Measurements from ENCODE around the gene CCDC141. TPM values are rescaled to one million over a fixed set of nuclear protein-coding genes. Genes with fewer than 3 reads are reported as not detected.
"Not testable (repeated sequence)": the region's sequence is repeated elsewhere in the genome, so short reads cannot be mapped to it uniquely, and the experiment has no call there.

Gene CCDC141
- total RNA-seq, 2 donors from 2014 or later, result 0.42 to 1.0 TPM

DNA sequence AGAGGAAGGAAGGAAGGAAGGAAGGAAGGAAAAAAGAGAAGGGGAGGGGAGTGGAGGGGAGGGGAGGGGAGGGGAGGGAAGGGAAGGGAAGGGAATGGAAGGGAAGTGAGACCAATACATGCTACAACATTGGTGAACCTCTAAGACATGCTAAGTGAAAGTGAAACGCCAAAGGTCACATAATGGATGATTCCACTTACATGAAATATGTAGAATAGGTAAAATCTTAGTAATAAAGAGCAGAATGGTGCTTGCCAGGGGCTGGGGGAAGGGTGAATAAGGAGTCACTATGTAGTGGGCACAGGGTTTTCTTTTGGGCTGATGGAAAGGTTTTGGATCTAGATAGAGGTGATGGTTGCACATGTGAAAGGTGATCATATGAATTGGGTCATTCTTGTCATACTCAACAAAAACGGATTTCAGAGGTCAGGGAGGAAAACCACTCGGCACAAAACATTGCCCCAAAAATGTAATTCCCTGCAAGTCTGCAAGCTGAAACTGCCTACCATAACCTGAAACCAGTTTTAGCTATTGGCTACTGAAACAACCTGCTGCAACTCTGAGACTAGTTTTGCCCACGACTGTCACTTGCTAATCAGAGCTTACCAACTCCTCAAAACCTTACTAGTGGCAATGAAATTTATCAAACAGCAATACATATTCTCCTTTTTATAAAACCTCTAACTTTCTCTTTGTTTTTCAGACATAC lies 59.2 kb downstream of the CCDC141 start:
- H3K4me3 ChIP-seq, result no peak overlapping the region
- intact Hi-C loops (cut with DNase I), result no loop called here
- H3K27ac ChIP-seq, result no peak overlapping the region
- no peaks in the 10 kb centered on the region for H3K9me3 ChIP-seq
- H3K36me3 ChIP-seq, result no peaks in the 10 kb centered on the region
- no peaks in the 10 kb centered on the region for H3K4me1 ChIP-seq
- no peak for DNase-seq
- no peaks in the 10 kb centered on the region for H3K27me3 ChIP-seq
- TF ChIP-seq, protein P1, sequence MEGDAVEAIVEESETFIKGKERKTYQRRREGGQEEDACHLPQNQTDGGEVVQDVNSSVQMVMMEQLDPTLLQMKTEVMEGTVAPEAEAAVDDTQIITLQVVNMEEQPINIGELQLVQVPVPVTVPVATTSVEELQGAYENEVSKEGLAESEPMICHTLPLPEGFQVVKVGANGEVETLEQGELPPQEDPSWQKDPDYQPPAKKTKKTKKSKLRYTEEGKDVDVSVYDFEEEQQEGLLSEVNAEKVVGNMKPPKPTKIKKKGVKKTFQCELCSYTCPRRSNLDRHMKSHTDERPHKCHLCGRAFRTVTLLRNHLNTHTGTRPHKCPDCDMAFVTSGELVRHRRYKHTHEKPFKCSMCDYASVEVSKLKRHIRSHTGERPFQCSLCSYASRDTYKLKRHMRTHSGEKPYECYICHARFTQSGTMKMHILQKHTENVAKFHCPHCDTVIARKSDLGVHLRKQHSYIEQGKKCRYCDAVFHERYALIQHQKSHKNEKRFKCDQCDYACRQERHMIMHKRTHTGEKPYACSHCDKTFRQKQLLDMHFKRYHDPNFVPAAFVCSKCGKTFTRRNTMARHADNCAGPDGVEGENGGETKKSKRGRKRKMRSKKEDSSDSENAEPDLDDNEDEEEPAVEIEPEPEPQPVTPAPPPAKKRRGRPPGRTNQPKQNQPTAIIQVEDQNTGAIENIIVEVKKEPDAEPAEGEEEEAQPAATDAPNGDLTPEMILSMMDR (IDR thresholded peaks at IDR 0.05), result no peak
- no peak overlapping the region for H3K9ac ChIP-seq (ENCODE audit: low read depth in 2 of 2, low read length in 2 of 2)

DNA sequence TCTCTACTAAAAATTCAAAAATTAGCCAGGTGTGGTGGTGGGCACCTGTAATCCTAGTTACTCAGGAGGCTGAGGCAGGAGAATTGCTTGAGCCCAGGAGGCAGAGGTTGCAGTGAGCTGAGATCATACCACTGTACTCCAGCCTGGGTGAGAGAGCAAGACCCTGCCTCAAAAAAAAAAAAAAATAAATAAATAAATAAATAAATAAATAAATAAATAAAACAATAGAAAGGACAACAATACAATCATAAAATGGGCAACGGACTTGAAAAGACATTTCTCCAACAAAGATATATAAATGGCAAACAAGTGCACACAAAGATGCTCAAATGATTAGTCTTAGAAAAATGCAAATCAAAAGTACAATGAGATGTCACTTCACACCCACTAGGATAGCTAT lies 60.5 kb downstream of the CCDC141 start:
- H3K27ac ChIP-seq; H3K4me3 ChIP-seq; H3K27me3 ChIP-seq; intact Hi-C loops (cut with DNase I); DNase-seq; H3K9me3 ChIP-seq; H3K9ac ChIP-seq (ENCODE audit: low read depth in 2 of 2, low read length in 2 of 2); H3K36me3 ChIP-seq; H3K4me1 ChIP-seq: not testable (repeated sequence)

DNA sequence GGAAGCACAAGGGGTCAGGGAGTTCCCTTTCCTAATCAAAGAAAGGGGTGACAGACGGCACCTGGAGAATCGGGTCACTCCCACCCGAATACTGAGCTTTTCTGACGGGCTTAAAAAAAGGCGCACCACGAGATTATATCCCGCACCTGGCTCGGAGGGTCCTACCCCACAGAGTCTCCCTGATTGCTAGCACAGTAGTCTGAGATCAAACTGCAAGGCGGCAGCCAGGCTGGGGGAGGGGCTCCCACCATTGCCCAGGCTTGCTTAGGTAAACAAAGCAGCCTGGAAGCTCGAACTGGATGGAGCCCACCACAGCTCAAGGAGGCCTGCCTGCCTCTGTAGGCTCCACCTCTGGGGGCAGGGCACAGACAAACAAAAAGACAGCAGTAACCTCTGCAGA lies 67.3 kb downstream of the CCDC141 start:
- H3K27ac ChIP-seq; H3K27me3 ChIP-seq; H3K4me3 ChIP-seq; intact Hi-C loops (cut with DNase I); DNase-seq; H3K9me3 ChIP-seq; H3K9ac ChIP-seq (ENCODE audit: low read depth in 2 of 2, low read length in 2 of 2); H3K4me1 ChIP-seq; H3K36me3 ChIP-seq: not testable (repeated sequence)

DNA sequence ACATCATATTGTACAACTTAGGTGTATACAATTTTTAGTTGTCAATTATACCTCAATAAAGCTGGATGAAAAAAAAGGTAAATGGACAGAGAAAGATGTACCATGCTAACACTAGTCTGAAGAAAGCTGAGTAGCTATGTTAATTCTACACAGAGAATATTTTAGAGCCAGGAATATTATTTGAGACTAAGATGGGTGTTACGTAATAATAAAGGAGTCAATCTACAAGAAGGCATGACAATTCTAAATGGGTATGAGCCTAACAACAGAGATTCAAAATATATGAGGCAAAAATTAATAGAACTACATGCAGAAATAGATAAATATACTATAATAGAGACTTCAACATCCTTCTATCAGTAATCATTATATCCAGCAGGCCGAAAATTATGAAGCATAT lies 69.1 kb downstream of the CCDC141 start:
- Histone ChIP-seq H3K36me3 (no peaks in the 10 kb centered on the region), H3K4me1 (no peaks in the 10 kb centered on the region), H3K4me3 (no peak overlapping the region), H3K9ac (ENCODE audit: low read depth in 2 of 2, low read length in 2 of 2) (no peak overlapping the region), H3K27ac (no peak overlapping the region), H3K27me3 (no peaks in the 10 kb centered on the region), H3K9me3 (no peaks in the 10 kb centered on the region)
- intact Hi-C loops (cut with DNase I), result no loop called here
- TF ChIP-seq, protein P1 (IDR thresholded peaks at IDR 0.05), result no peak
- no peak for DNase-seq

DNA sequence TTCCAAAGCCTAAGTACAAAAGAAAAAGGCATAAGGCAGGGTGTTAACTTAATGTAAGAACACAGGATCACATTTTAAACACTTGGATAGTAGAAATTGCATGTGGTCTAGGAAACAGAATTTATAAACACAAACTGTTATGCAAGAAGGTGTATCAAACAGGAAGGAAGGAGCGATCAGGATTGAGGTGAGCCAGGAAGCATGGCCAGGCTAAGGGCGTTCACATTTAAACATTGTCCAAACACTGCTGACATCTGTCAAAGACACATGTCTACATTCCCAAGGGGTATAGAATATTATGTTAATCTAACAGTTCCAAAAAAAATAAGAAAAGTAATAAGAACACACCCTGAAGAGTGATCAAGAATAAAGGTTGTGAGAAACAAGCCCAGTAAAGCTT lies 71.3 kb downstream of the CCDC141 start:
- Histone ChIP-seq H3K9me3 (no peaks in the 10 kb centered on the region), H3K4me3 (no peak overlapping the region), H3K27me3 (no peaks in the 10 kb centered on the region), H3K27ac (no peak overlapping the region), H3K36me3 (no peaks in the 10 kb centered on the region), H3K9ac (ENCODE audit: low read depth in 2 of 2, low read length in 2 of 2) (no peak overlapping the region), H3K4me1 (no peaks in the 10 kb centered on the region)
- no peak for DNase-seq
- intact Hi-C loops (cut with DNase I), result no loop called here
- TF ChIP-seq, protein P1 (IDR thresholded peaks at IDR 0.05), result no peak

DNA sequence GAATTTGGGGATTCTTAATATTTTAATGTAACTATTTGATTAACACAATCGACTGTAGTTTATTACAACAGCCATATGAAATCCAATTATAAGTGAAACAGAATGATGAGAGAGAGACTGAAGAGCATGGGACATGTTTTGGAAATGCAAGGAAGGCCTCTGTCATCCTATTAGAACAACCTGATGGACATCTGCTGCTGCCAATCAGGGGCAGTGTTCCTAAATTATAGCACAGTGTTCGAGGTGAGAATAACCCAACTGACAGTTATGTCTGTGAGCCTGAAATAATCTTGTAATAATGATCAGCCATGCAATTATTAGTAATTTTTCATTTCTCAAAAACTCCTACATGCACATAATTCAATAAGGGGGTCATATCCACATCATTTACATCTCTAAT lies 73.6 kb downstream of the CCDC141 start:
- H3K9ac ChIP-seq (ENCODE audit: low read depth in 2 of 2, low read length in 2 of 2), result no peak overlapping the region
- H3K9me3 ChIP-seq, result no peaks in the 10 kb centered on the region
- H3K27ac ChIP-seq, result no peak overlapping the region
- intact Hi-C loops (cut with DNase I), result no loop called here
- H3K36me3 ChIP-seq, result no peaks in the 10 kb centered on the region
- no peak overlapping the region for H3K4me3 ChIP-seq
- no peaks in the 10 kb centered on the region for H3K27me3 ChIP-seq
- TF ChIP-seq, protein P1 (IDR thresholded peaks at IDR 0.05), result no peak
- no peak for DNase-seq
- no peaks in the 10 kb centered on the region for H3K4me1 ChIP-seq
